CD4-positive, CD25-positive, alpha-beta regulatory T cell (primary cell): Measurements from ENCODE around the gene CCDC178. TPM values are rescaled to one million over a fixed set of nuclear protein-coding genes. Genes with fewer than 3 reads are reported as not detected.

ENCODE experiments used
- ATAC-seq, 2 donors: fragments of 150-1000 bp; cut with Tn5 transposase; one replicate each; pipeline ENCODE4 v1.10.0; 2021; ENCODE audit warnings: low read depth in 2 of 2, moderate number of reproducible peaks in 2 of 2, moderate library complexity in 1 of 2
- DNase-seq, 3 donors: peaks; one replicate each; pipeline versions ENCODE4 v3.0.0 to v3.0.0-alpha.2; 2012 to 2022; ENCODE audit warnings: mixed read lengths in 1 of 3
- H3K27ac ChIP-seq: one replicate; pipeline ENCODE4 v1.7.0; 2013; ENCODE audit warnings: mild to moderate bottlenecking, low read length; ENCODE audit not compliant: insufficient read depth, poor library complexity, severe bottlenecking
- H3K27me3 ChIP-seq: one replicate; pipeline ENCODE4 v1.7.0; 2013; ENCODE audit warnings: low read length; ENCODE audit not compliant: control insufficient read depth, insufficient read depth
- H3K36me3 ChIP-seq: one replicate; pipeline ENCODE4 v1.7.0; 2013; ENCODE audit warnings: mild to moderate bottlenecking, low read length, moderate library complexity; ENCODE audit not compliant: control insufficient read depth, insufficient read depth
- H3K4me1 ChIP-seq: 2 replicates; pipeline ENCODE4 v1.7.0; 2013; ENCODE audit warnings: mild to moderate bottlenecking, low read length; ENCODE audit not compliant: insufficient read depth, control insufficient read depth, poor library complexity, severe bottlenecking
- H3K4me3 ChIP-seq: one replicate; pipeline ENCODE4 v1.7.0; 2013; ENCODE audit warnings: low read depth, mild to moderate bottlenecking, low read length, moderate library complexity
- H3K9me3 ChIP-seq, 2 experiments: 1 replicate in 1 of 2; 2 replicates in 1 of 2; pipeline ENCODE4 v1.7.0; 2013; ENCODE audit warnings: low read length in 2 of 2, mild to moderate bottlenecking in 1 of 2, moderate library complexity in 1 of 2; ENCODE audit not compliant: control insufficient read depth in 2 of 2
- H3K27ac Mint-ChIP-seq, 3 donors: one replicate each; pipeline ENCODE4 v1.8.0; 2020 to 2022; ENCODE audit warnings: mild to moderate bottlenecking in 3 of 3, mixed read lengths in 3 of 3, moderate library complexity in 2 of 3
- H3K27me3 Mint-ChIP-seq: one replicate; pipeline ENCODE4 v1.8.0; 2022; ENCODE audit warnings: mild to moderate bottlenecking, mixed read lengths
- H3K36me3 Mint-ChIP-seq: one replicate; pipeline ENCODE4 v1.8.0; 2020; ENCODE audit warnings: mixed read lengths
- H3K4me1 Mint-ChIP-seq, 4 donors: one replicate each; pipeline ENCODE4 v1.8.0; 2020 to 2022; ENCODE audit warnings: mixed read lengths in 4 of 4, mild to moderate bottlenecking in 1 of 4
- H3K4me3 Mint-ChIP-seq, 4 donors: one replicate each; pipeline ENCODE4 v1.8.0; 2020 to 2022; ENCODE audit warnings: mild to moderate bottlenecking in 4 of 4, mixed read lengths in 4 of 4, moderate library complexity in 3 of 4
- H3K9me3 Mint-ChIP-seq, 7 donors: one replicate each; pipeline ENCODE4 v1.8.0; 2020 to 2022; ENCODE audit warnings: mixed read lengths in 7 of 7, mild to moderate bottlenecking in 3 of 7, moderate library complexity in 2 of 7
- polyA plus RNA-seq, 4 donors: library from polyadenylated mRNA; unstranded; fragments of 300-500 nt; fragmentation: Illumina TruSeq; gene quantifications; one replicate each; pipeline ENCODE4 v1.2.3, GENCODE V29; 2021
- total RNA-seq: library from RNA; stranded (reverse); gene quantifications from one replicate; pipeline ENCODE4 v1.2.3, GENCODE V29; 2022

Gene CCDC178
- total and polyA plus RNA-seq, 5 donors from 2014 or later: not detected

DNA sequence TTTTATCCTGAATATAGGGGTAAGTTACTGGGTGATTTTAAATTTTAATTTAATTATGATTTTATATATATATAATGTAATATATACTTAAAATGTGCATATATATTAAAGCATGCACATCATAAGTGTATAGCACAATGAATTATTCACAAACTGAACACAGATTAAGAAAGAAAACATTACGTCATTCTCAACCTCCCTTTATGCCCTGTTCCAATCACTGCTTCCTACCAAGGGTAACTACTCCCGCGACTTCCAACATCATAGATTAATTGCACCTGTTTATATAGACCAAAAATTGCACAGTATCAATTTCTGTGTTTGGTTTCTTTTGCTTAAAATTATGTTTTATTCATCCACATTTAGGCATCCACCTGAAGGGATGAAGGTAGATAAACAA is 366.4 kb downstream of the CCDC178 start:
- no peaks in the 10 kb centered on the region for H3K36me3 Mint-ChIP-seq

GRCh38 chr18:33062834-33063364 is 377.6 kb downstream of the CCDC178 start:
- no peaks in the 10 kb centered on the region for H3K36me3 ChIP-seq
- Mint-ChIP-seq H3K27ac (no peak overlapping the region), H3K9me3 (peaks cover 4 to 32% (median 10%) of the 10 kb centered on the region in 7 donors), H3K4me1 (no peaks in the 10 kb centered on the region), H3K36me3 (no peaks in the 10 kb centered on the region), H3K27me3 (no peaks in the 10 kb centered on the region), H3K4me3 (no peak overlapping the region)
- no peaks in the 10 kb centered on the region for H3K27me3 ChIP-seq
- no peak overlapping the region for H3K4me3 ChIP-seq
- H3K27ac ChIP-seq: no peak overlapping the region
- no peak for ATAC-seq
- no peaks in the 10 kb centered on the region for H3K4me1 ChIP-seq
- DNase-seq: no peak
- peaks cover 3 to 5% of the 10 kb centered on the region in 2 experiments for H3K9me3 ChIP-seq

More for the DNA sequence above, 366.4 kb downstream of the CCDC178 start:
- DNase-seq (no peak), ATAC-seq (no peak)
- Mint-ChIP-seq H3K27ac (no peak overlapping the region), H3K4me1 (peaks cover 0 to 8% (median 0%) of the 10 kb centered on the region in 4 donors), H3K4me3 (peak overlapping the region in 1 of 4 donors; percentile 4), H3K27me3 (no peaks in the 10 kb centered on the region), H3K9me3 (peaks cover 2 to 27% (median 6%) of the 10 kb centered on the region in 7 donors)
- Histone ChIP-seq H3K27ac (no peak overlapping the region), H3K36me3 (no peaks in the 10 kb centered on the region), H3K9me3 (peaks cover 0 to 2% of the 10 kb centered on the region in 2 experiments), H3K27me3 (no peaks in the 10 kb centered on the region), H3K4me3 (no peak overlapping the region), H3K4me1 (no peaks in the 10 kb centered on the region)

DNA sequence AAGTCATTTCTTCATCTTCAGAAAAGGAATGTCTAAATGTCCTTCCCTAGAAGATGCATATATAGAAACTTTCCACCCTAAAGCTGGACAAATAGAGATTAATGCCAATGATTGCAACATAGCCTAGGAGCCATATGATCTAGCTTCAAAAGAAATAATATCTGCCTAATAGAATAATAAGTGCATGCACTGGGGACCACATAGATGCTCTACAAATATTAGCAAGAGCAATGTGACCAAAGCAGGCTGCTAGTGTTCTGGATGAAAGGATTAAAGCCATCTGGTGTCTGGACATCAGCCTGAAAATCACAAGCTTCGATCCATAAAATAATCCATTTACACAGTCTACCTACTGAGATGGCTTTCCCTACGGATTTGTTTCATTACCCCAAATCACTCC is 387.6 kb downstream of the CCDC178 start:
- H3K27ac ChIP-seq: no peak overlapping the region
- no peak for ATAC-seq
- no peaks in the 10 kb centered on the region for H3K9me3 ChIP-seq
- no peak overlapping the region for H3K4me3 Mint-ChIP-seq
- no peak overlapping the region for H3K4me3 ChIP-seq
- no peaks in the 10 kb centered on the region for H3K27me3 Mint-ChIP-seq
- no peaks in the 10 kb centered on the region for H3K4me1 ChIP-seq
- H3K9me3 Mint-ChIP-seq: peaks cover 0 to 7% (median 5%) of the 10 kb centered on the region in 7 donors
- DNase-seq: no peak
- H3K27me3 ChIP-seq: no peaks in the 10 kb centered on the region
- H3K4me1 Mint-ChIP-seq: no peaks in the 10 kb centered on the region
- H3K27ac Mint-ChIP-seq: no peak overlapping the region
- no peaks in the 10 kb centered on the region for H3K36me3 Mint-ChIP-seq
- no peaks in the 10 kb centered on the region for H3K36me3 ChIP-seq

DNA sequence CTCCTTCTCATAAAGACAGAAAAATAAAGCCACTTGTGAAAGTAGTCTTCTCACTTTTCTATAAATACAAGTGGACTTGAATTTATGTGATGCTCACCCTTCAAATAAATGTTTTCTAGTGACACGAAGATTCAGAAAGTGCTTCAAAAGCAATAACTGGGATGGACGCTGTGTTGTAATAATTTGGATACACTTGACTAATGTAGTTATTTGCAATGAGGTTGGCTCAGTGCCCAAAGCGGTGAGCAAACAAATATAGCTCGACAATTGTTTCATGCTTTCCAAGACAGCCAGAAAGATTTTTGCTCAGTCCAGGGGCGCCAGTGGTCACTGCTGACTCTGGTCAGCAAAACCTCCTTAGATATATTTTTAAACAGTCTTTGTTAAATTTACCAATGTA is 389.1 kb downstream of the CCDC178 start:
- no peak overlapping the region for H3K27ac ChIP-seq
- no peak for DNase-seq
- Mint-ChIP-seq H3K27ac (no peak overlapping the region), H3K36me3 (no peaks in the 10 kb centered on the region), H3K9me3 (peaks cover 0 to 9% (median 4%) of the 10 kb centered on the region in 7 donors), H3K27me3 (no peaks in the 10 kb centered on the region), H3K4me1 (no peaks in the 10 kb centered on the region), H3K4me3 (no peak overlapping the region)
- no peaks in the 10 kb centered on the region for H3K27me3 ChIP-seq
- H3K9me3 ChIP-seq: no peaks in the 10 kb centered on the region
- no peaks in the 10 kb centered on the region for H3K4me1 ChIP-seq
- ATAC-seq: no peak
- H3K4me3 ChIP-seq: no peak overlapping the region
- H3K36me3 ChIP-seq: no peaks in the 10 kb centered on the region

DNA sequence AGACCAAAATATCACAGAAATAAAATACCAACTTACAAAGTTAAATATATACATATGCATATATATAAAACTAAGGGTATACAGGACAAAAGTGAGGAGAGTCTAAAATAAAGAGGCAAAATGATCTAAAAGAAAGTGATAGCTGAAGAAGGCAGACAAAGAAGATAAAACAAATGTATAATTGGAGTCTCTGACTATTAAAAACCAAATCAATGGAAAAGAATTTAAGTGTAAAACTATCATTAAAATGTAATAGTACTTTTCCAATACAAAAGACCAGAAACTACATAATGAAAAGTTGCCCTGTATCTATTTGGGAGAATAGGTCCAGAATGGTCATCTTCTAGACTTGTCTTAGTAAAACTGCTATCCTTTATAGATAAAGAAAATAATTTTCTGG is 400.3 kb downstream of the CCDC178 start:
- Mint-ChIP-seq H3K27ac (no peak overlapping the region), H3K27me3 (no peaks in the 10 kb centered on the region), H3K9me3 (peaks cover 0 to 29% (median 3%) of the 10 kb centered on the region in 7 donors), H3K4me3 (no peak overlapping the region), H3K4me1 (no peaks in the 10 kb centered on the region), H3K36me3 (no peaks in the 10 kb centered on the region)
- Histone ChIP-seq H3K27me3 (no peaks in the 10 kb centered on the region), H3K9me3 (no peaks in the 10 kb centered on the region), H3K27ac (no peak overlapping the region), H3K4me1 (no peaks in the 10 kb centered on the region), H3K4me3 (no peak overlapping the region), H3K36me3 (no peaks in the 10 kb centered on the region)
- ATAC-seq: no peak
- no peak for DNase-seq

GRCh38 chr18:33034945-33035344 is 405.6 kb downstream of the CCDC178 start:
- H3K9me3 Mint-ChIP-seq: peaks cover 0 to 19% (median 5%) of the 10 kb centered on the region in 7 donors
- no peaks in the 10 kb centered on the region for H3K27me3 Mint-ChIP-seq
- Histone ChIP-seq H3K27me3 (no peaks in the 10 kb centered on the region), H3K9me3 (no peaks in the 10 kb centered on the region), H3K27ac (no peak overlapping the region), H3K4me1 (no peaks in the 10 kb centered on the region), H3K4me3 (no peak overlapping the region), H3K36me3 (no peaks in the 10 kb centered on the region)
- H3K4me1 Mint-ChIP-seq: no peaks in the 10 kb centered on the region
- ATAC-seq (no peak), DNase-seq (no peak)
- H3K27ac Mint-ChIP-seq: no peak overlapping the region
- H3K36me3 Mint-ChIP-seq: no peaks in the 10 kb centered on the region
- H3K4me3 Mint-ChIP-seq: no peak overlapping the region

DNA sequence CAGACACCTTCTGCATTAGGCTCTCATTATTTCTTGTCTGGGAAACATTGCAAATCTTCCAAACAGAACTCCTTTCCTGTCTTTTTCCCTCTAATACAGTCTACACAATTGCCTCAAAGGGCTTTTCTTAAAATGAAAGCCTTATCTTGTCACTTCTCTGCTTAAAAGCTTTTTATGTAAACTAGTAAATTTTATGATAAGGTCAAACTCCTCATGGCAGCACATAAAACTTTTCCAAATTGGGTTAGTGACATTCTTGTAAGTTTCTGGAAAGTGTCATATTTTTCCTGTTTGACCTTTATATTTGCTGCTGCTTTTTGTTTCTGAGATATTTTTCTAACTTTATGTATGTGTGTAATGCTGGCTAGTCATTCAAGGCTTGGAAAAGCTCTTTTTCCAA is 406.3 kb downstream of the CCDC178 start:
- H3K27ac ChIP-seq: no peak overlapping the region
- no peaks in the 10 kb centered on the region for H3K9me3 ChIP-seq
- no peaks in the 10 kb centered on the region for H3K27me3 Mint-ChIP-seq
- no peak overlapping the region for H3K4me3 ChIP-seq
- peaks cover 0 to 14% (median 5%) of the 10 kb centered on the region in 7 donors for H3K9me3 Mint-ChIP-seq
- no peak overlapping the region for H3K27ac Mint-ChIP-seq
- H3K4me1 Mint-ChIP-seq: no peaks in the 10 kb centered on the region
- H3K4me3 Mint-ChIP-seq: no peak overlapping the region
- ATAC-seq: no peak
- no peak for DNase-seq
- H3K36me3 ChIP-seq: no peaks in the 10 kb centered on the region
- no peaks in the 10 kb centered on the region for H3K4me1 ChIP-seq
- H3K36me3 Mint-ChIP-seq: no peaks in the 10 kb centered on the region
- no peaks in the 10 kb centered on the region for H3K27me3 ChIP-seq

- DNase-seq (no peak), ATAC-seq (no peak)
- H3K27me3 ChIP-seq: no peaks in the 10 kb centered on the region
- Mint-ChIP-seq H3K9me3 (peaks cover 0 to 6% (median 2%) of the 10 kb centered on the region in 7 donors), H3K27ac (no peak overlapping the region), H3K4me3 (no peak overlapping the region), H3K36me3 (no peaks in the 10 kb centered on the region), H3K4me1 (no peaks in the 10 kb centered on the region), H3K27me3 (no peaks in the 10 kb centered on the region)
- H3K4me3 ChIP-seq: no peak overlapping the region
- H3K27ac ChIP-seq: no peak overlapping the region
- no peaks in the 10 kb centered on the region for H3K4me1 ChIP-seq
- H3K36me3 ChIP-seq: no peaks in the 10 kb centered on the region
- H3K9me3 ChIP-seq: no peaks in the 10 kb centered on the region
Measured at GRCh38 chr18:33022370-33022769, 418.2 kb downstream of the CCDC178 start.
